ENCODE data around the gene MSX2. TPM values are rescaled to one million over a fixed set of nuclear protein-coding genes. Genes with fewer than 3 reads are reported as not detected.

Gene MSX2
- total and polyA plus RNA-seq, 2 of the 4 experiments (the other 2 are of a cell fraction): 2.2 to 3.7 TPM

- TF ChIP-seq RFX5 (IDR thresholded peaks at IDR 0.05; ENCODE audit: low read depth, low read length) (no peak), MAFK (IDR thresholded peaks at IDR 0.05; ENCODE audit: low read depth, low read length) (no peak)
Measured at GRCh38 chr5:174732036-174733020, 7.9 kb downstream of the MSX2 start (continued).

- POLR2A ChIA-PET (ENCODE audit: unreplicated experiment): no interaction called here
Measured at GRCh38 chr5:174733091-174733690, 8.8 kb downstream of the MSX2 start.

More at GRCh38 chr5:174733091-174733690, 8.8 kb downstream of the MSX2 start:
- Histone ChIP-seq H3K56ac (ENCODE audit: extremely low read depth, insufficient read depth, low read length) (no peak overlapping the region), H3K4ac (ENCODE audit: low read depth, low read length) (no peak overlapping the region), H3K14ac (replicated peaks; ENCODE audit: low read depth, low read length) (no peak overlapping the region), H3K9me1 (ENCODE audit: insufficient read depth, low read length) (no peaks in the 10 kb centered on the region; the same call in 1 of the 2 replicates), H4K91ac (ENCODE audit: insufficient read depth, low read depth, low read length) (no peak overlapping the region), H2AK5ac (ENCODE audit: low read depth, low read length) (no peak overlapping the region), H3K27me3 (ENCODE audit: control insufficient read depth, insufficient read depth, low read length) (peaks cover 27% of the 10 kb centered on the region), H2BK15ac (ENCODE audit: low read depth, low read length) (no peak overlapping the region), H4K20me1 (ENCODE audit: insufficient read depth, low read length) (no peaks in the 10 kb centered on the region), H3K23ac (ENCODE audit: low read depth, low read length) (no peak overlapping the region), H2BK5ac (ENCODE audit: low read depth, low read length, poor library complexity, severe bottlenecking) (no peak overlapping the region), H3K79me1 (ENCODE audit: low read depth in 1 of 2, low read length in 2 of 2) (no peaks in the 10 kb centered on the region), H3K9me3 (ENCODE audit: control insufficient read depth, insufficient read depth, low read length) (peaks cover 9% of the 10 kb centered on the region; the same call in 1 of the 2 replicates), H2AFZ (replicated peaks; ENCODE audit: low read length, poor library complexity) (no peak overlapping the region), H3K4me3 (ENCODE audit: insufficient read depth, low read depth, low read length) (no peak overlapping the region), H2BK120ac (ENCODE audit: low read depth, low read length) (no peak overlapping the region), H3K27ac (ENCODE audit: insufficient read depth, low read length) (no peak overlapping the region), H4K5ac (ENCODE audit: low read depth, low read length) (no peak overlapping the region), H3K18ac (ENCODE audit: low read depth, low read length) (no peak overlapping the region), H4K8ac (ENCODE audit: low read depth in 2 of 2, low read length in 2 of 2) (no peak overlapping the region), H2BK20ac (ENCODE audit: low read depth, low read length) (no peak overlapping the region), H3K36me3 (ENCODE audit: control insufficient read depth, insufficient read depth, low read length) (peaks cover 15% of the 10 kb centered on the region; the same call in 1 of the 2 replicates), H2AK9ac (replicated peaks; ENCODE audit: low read depth, low read length, poor library complexity) (no peak overlapping the region), H3K4me2 (ENCODE audit: low read depth, low read length) (no peak overlapping the region), H3K9ac (ENCODE audit: low read depth, low read length) (no peak overlapping the region), H3K4me1 (ENCODE audit: control insufficient read depth, insufficient read depth, low read length) (peaks cover 6% of the 10 kb centered on the region)
- BruUV-seq (replicated peaks): no TSS peak
- DNase-seq (no peak), ATAC-seq (ENCODE audit: low read depth) (no peak)
- CTCF ChIA-PET: no interaction called here
- WGBS, 2 experiments (ENCODE audit: extremely low coverage in 2 of 2, insufficient read length in 1 of 2): 63% methylated on average over 2 of the region's 15 CpGs; no CpG with 5 or more reads in 1 of the 2 experiments
- dilution Hi-C loops (cut with HindIII; ENCODE audit: low sequenced_read_pairs, unreplicated experiment): no loop called here
- intact Hi-C loops (cut with micrococcal nuclease): no loop called here
- no peak for TF ChIP-seq FOS (IDR thresholded peaks at IDR 0.05; ENCODE audit: low read depth, low read length)
- no peak for TF ChIP-seq ELK1 (IDR thresholded peaks at IDR 0.05; ENCODE audit: borderline replicate concordance, low read depth, low read length)
- TF ChIP-seq RCOR1 (IDR thresholded peaks at IDR 0.05; ENCODE audit: insufficient replicate concordance, low read length): no peak
- no peak for TF ChIP-seq USF2 (IDR thresholded peaks at IDR 0.05; ENCODE audit: low read depth, low read length)
- TF ChIP-seq POLR2A (IDR thresholded peaks at IDR 0.05; ENCODE audit: low read depth, low read length): no peak
- no peak for TF ChIP-seq BHLHE40 (IDR thresholded peaks at IDR 0.05; ENCODE audit: low read depth, low read length)
- TF ChIP-seq CTCF (conservative IDR thresholded peaks at IDR 0.05; ENCODE audit: low read depth, low read length): no peak
- TF ChIP-seq MXI1 (IDR thresholded peaks at IDR 0.05; ENCODE audit: borderline replicate concordance, low read depth, low read length): no peak
- TF ChIP-seq MAFK (IDR thresholded peaks at IDR 0.05; ENCODE audit: low read depth, low read length): no peak
- TF ChIP-seq CHD1 (IDR thresholded peaks at IDR 0.05; ENCODE audit: low read depth, low read length): no peak
- in situ Hi-C loops (cut with MboI; ENCODE audit: low sequenced_read_pairs): loop anchor here (25.0 kb wide), 1 partner anchor 321 kb away; no protein-coding TSS in a partner anchor
